ENCODE results near the gene MPG. TPM values are rescaled to one million over a fixed set of nuclear protein-coding genes. Genes with fewer than 3 reads are reported as not detected.

MPG gene
- total RNA-seq, 2 donors from 2014 or later, result 31.5 to 36.4 TPM

DNA sequence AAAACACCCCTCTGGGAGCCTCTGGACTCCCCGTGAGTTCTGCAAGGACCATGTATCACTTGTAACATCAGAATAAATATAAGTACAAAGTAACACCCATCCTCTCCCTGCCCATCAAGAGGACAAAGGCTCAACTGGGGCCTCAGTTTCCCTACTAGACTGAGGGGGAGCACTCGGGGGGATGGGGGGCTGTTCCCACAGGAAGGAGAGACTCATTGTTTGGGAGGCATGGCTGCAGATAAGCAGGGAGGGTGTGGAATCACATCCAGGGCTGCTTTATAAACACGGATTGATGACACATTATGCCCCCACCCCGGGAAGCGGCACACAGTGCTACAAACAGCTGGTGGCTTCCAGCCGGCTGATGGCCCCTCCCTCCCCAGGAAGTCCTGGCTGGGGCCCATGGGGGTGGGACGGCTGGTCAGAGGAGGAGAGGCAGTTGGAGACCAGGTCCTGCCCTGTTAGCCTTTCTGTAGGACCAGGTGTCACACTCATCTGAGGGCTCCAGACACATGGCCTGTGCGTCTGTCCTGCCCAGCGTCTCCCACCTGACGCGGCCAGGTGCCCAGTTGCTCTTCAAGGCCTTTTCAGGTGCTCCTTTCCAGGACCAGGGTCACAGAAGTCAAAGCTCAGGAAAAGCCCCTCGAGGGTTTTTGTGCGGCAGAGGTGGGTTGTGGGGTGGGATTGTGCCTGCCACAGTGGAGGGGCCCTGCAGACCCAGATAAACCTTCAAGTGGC lies 1.3 kb upstream of the MPG start:
- intact Hi-C loops (cut with DNase I, micrococcal nuclease), result no loop called here
- DNase-seq, result peak; percentile 67 to 80
- peak; percentile 24 for ATAC-seq

DNA sequence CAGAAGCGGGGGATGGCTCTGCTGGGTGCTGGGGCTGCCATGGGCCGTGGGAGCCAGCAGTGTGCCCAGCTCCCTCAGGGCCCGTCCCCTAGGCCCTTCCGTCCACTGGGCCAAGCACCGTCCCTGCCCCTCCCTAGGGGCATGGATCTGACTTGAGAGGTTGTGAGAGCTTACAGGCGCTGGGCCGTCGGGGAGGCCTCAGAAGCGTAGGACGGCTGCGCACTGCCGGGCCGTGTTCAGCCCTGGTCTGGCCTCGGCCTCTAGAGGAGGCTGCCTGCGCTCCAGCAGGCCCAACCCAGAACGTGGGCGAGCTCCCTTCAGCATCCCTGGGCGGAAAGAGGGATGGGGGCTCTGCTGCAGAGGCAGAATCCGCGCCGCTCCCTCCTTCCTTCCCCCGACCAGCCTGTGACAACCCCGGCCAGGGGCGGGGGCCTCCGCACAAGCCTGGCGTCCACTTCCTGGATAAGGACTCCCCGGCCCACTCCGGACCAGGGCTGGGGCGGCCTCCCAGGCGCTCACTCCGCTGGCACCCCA lies 685 bp upstream of the MPG start:
- DNase-seq (peak; percentile 59 to 66), ATAC-seq (peak; percentile 49)
- intact Hi-C loops (cut with DNase I, micrococcal nuclease), result no loop called here

DNA sequence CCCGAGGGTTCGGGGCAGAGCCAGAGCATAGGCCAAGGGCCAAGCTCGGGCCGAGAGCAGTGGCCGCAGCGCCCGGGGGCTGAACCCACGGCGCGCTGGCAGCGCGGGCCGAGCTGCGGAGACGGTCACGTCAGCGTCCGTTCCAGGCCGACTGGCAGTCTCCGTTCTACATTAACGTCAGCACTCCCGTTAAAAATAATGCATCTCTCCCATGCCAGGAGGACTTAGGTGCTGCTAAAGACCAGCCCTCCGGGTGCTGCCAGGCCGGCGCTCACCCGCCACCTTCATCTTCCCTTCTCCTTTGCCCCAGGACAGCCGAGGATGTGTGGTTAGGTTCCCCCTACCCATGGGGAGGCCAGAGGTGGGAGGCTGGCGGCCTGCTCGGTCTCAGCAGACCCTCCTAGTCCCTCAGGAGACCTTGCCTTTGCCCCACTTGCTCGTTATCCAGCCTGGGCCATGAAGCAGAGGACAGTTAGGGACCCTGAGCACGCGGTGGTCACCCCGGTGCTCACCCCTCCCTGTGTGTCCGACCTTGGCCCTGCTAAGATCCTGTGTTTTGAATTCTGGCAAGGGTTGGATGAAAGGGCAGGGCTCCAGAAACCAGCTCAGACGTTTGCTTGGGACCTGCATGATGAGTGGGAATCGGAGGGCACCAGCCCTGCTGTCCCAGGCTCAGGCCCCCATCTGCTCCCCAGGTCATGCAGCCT lies 572 bp downstream of the MPG start:
- ATAC-seq (peak; percentile 15), DNase-seq (peak in 1 of 2 donors; percentile 57)
- intact Hi-C loops (cut with DNase I, micrococcal nuclease), result no loop called here

DNA sequence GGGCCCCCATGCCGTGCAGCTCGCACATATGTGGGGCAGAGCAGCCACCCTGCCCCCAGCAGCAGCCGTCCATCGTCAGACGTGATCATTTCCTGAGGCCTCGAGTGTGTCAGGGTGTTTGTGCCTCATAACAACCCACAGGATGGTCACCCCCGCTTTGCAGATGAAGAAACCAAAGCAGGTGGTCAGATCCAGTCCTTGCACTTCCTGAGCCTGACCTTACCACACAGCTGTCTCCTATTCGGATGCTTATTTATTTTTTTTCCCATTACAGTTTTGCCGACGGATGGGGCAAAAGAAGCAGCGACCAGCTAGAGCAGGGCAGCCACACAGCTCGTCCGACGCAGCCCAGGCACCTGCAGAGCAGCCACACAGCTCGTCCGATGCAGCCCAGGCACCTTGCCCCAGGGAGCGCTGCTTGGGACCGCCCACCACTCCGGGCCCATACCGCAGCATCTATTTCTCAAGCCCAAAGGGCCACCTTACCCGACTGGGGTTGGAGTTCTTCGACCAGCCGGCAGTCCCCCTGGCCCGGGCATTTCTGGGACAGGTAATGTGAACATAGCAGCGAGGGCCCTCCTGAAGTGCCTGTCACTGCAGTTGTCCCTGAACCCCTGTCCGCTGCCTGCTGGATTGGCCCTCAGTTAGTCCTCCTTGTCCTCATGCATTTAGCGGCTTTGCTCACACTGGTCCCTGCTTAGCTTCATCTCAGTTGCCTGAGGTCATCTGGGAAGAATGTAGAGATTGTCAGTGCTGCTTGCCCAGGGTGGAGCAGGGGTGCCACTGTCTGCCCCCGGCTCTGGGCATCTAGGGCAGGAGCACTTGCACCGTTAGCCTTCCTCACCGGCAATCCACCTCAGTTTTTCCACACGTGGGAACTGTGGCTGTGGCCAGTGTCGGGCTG lies 1.4 kb downstream of the MPG start:
- intact Hi-C loops (cut with DNase I, micrococcal nuclease), result no loop called here
- ATAC-seq, result no peak
- no peak for DNase-seq

DNA sequence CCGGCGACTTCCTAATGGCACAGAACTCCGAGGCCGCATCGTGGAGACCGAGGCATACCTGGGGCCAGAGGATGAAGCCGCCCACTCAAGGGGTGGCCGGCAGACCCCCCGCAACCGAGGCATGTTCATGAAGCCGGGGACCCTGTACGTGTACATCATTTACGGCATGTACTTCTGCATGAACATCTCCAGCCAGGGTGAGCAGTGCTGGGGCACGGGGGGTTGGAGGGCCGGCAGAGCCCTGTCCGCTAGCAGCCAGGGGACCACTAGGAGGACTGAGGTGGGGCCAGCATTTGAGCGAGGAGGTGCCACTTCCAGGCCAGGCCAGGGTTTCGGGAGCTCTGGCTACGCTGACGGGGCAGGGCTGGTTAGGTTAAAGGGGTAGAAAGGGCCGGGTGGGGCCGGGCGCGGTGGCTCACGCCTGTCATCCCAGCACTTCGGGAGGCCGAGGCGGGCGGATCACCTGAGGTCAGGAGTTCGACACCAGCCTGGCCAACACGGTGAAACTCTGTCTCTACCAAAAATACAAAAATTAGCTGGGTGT lies 5.1 kb downstream of the MPG start:
- intact Hi-C loops (cut with DNase I, micrococcal nuclease), result no loop called here
- no peak for DNase-seq
- ATAC-seq, result no peak

DNA sequence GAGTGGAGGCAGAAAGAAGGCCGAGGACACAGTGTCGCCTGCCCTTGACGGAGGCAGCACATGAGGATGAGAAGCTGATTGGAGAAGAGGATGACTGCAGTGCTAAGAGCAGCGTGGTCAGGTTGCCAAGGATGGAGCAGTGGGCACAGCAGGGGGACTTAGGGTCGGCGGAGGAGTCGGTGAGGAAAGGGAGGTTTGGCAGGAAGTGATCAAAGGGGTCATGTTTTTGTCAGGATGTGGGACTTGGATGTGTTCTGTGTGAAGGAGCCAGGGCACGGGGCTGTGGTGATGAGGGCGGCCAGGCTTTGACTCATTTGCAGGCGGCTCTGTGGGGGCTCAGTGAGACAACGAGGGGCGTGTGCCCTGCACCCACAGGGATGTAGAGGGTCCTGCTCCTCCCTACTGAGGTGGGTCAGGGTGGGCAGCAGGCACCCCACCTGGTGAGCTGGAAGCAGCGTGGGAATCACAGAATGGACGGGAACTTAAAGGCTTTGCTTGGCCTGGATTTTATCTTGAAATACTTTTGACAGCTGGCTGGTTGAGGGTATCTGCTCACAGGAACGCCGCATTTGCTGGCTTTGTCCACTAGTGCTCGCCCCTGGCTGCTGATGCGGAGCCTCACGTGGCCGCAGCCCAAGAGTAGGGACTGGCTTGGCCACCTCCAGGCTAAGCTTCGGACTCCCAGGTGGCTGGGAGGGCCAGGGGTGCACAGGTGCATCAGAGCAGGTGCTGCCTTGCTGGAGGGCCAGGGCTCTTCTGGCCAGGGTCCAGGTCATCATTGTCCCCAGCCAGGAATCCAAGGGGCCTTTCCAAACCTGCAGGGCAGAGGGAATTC lies 6.0 kb downstream of the MPG start:
- ATAC-seq (no peak), DNase-seq (no peak)
- intact Hi-C loops (cut with DNase I, micrococcal nuclease), result no loop called here

DNA sequence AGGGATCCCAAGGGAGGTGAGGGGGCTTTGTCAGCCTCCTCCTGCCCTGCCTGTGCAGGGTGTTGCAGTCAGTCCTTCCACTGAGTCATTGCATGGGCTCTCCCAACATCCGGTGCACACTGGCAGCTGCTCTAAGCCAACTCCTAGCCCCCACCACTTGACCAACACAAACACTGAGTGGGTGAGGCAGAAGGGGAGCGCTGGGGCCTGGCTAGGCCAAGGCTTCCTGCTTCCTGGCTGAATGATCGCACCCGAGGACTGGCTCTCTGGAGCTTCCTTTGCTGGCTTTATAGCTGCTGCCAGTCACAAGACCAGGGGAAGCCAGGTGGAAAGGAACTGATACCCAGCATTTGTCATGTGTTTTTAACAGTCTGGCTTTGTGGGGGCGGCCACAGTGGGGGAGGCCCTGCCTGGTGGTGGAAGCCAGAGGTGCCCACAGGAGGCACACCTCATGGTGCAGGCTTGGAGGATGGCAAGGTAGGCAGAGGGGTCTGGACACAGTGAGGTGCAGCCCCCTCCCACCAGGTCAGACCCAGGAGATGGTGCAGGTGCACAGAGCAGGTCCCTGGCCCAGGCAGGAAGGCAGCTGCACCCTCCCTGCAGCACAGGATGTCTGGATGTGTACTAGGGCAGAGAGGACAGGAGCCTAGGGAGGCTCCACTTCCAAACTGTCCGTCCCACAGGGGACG lies 6.8 kb downstream of the MPG start:
- ATAC-seq, result peak; percentile 43
- intact Hi-C loops (cut with DNase I, micrococcal nuclease), result no loop called here
- no peak for DNase-seq

DNA sequence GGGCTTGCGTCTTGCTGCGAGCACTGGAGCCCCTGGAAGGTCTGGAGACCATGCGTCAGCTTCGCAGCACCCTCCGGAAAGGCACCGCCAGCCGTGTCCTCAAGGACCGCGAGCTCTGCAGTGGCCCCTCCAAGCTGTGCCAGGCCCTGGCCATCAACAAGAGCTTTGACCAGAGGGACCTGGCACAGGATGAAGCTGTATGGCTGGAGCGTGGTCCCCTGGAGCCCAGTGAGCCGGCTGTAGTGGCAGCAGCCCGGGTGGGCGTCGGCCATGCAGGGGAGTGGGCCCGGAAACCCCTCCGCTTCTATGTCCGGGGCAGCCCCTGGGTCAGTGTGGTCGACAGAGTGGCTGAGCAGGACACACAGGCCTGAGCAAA lies 7.4 kb downstream of the MPG start:
- DNase-seq, result no peak
- no peak for ATAC-seq
- intact Hi-C loops (cut with DNase I, micrococcal nuclease), result no loop called here

GRCh38 chr16:85865-86264 lies 7.8 kb downstream of the MPG start:
- ATAC-seq, result no peak
- intact Hi-C loops (cut with DNase I, micrococcal nuclease), result no loop called here
- DNase-seq, result no peak

- no peak for ATAC-seq
- intact Hi-C loops (cut with DNase I, micrococcal nuclease), result no loop called here
- DNase-seq, result no peak
Observed at GRCh38 chr16:86483-86952, 8.5 kb downstream of the MPG start.

DNA sequence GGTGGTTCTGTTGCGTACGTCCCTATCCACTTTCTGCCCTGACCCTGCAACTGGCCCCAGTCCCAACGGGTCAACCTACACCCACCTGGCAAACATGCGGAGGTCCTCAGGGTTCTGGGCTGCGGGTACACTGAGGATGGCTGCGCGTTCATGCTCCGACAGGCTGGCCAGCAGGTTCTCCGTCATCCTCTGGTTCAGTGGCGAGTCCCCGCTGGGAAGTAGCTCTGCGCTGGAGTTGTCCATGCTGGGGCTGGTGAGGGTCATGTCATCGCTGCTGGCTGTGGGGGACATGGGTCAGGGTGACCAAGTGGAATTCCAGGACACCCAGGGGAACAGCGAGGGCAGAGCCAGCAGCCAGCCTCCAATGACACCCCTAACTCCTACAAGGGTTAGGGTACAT lies 10.6 kb downstream of the MPG start:
- ATAC-seq, result no peak
- intact Hi-C loops (cut with DNase I, micrococcal nuclease), result no loop called here
- no peak for DNase-seq

- ATAC-seq, result no peak
- intact Hi-C loops (cut with DNase I, micrococcal nuclease), result no loop called here
- no peak for DNase-seq
Observed at GRCh38 chr16:89391-90302, 11.6 kb downstream of the MPG start.

DNA sequence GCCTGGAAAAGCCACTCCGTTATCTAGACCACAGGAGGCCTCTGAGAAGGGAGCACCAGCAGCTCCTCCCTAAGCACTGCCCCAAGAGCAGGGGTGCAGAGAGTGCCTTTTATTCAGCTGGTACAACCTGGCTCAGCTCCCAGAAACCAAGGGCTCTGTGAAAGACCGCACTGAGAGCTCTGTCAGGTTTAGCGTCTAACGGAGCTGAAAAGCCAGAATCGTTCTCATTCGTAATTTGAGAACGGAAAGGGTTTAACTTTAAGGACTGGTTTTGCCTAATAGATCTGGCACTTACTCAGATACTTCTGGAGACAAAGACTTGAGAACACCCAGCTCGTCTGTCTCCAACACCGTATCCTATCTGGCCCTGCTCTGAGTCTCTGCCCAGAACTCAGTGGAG lies 13.5 kb downstream of the MPG start:
- DNase-seq, result no peak
- no peak for ATAC-seq
- intact Hi-C loops (cut with DNase I, micrococcal nuclease), result no loop called here

DNA sequence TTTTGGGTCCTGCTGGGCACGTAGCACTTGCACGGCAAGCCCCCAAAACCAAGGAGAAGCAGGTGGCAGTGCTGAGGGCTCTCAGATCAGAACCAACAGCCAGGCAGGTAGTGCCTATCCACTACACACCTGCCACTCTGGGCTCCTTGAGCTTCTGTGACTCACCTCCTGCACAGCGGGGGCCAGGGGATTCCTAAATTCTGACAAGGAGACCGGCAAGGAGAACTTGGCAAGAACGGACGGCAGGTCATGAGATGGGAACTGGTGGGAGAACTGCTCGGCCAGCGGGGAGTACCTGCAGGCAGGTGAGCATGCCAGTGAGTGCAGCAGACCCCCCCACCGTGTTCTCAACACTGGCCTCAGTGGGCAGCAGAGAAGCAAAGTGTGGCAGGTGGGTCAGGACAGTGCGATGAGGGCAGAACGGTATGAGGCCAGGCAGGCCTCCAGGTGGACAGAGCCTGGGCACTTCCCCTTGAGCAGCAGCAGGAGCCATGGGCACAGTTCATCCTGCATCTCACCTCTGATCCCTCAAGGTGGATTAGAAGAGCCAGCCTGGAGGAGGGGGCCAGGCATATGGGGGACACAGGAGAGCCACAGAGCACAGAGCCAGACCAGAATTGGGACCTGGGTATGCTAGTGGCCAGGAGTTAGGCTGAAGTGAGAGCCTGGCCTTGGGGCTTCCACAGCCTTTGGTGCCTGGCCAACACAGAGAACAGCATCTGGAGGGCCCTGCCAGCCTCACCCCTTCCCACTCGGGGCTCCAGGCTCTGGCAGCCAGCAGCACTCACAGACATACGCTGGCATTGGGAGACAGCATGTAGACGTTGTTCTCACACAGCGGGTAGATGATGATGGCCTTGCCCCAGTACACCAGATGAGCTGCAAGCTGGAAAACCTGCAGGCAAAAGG lies 14.7 kb downstream of the MPG start:
- DNase-seq (no peak), ATAC-seq (no peak)
- intact Hi-C loops (cut with DNase I, micrococcal nuclease), result no loop called here

DNA sequence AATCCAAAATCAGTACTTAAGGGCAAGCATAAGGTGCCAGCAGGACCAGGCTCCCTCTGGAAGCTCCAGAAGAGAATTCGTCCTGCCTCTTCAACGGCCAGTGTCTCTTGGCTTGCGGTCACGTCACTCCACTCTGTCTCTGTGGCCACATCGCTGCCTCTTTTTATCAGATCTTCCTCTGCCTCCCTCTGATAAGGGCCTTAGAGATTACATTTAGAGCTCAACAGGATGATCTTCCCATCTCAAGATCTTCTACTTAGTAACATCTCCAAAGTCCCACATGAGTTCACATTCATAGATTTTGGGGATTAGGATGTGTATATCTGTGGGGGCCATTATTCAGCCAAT lies 16.9 kb downstream of the MPG start:
- intact Hi-C loops (cut with DNase I, micrococcal nuclease), result no loop called here
- no peak for ATAC-seq
- DNase-seq, result no peak

- peak; percentile 96 for ATAC-seq
- intact Hi-C loops (cut with DNase I, micrococcal nuclease), result loop anchor here in 1 of 2 donors (2.0 kb wide), 1 partner anchor 32 kb away; no protein-coding TSS in a partner anchor
- DNase-seq, result peak; percentile 88 to 93
Observed at GRCh38 chr16:96935-97381, 18.9 kb downstream of the MPG start.
